ENCODE measurements around the gene SORBS2.
"Not testable (repeated sequence)": the region's sequence is repeated elsewhere in the genome, so short reads cannot be mapped to it uniquely, and the experiment has no call there.

The SORBS2 gene

GRCh38 chr4:185735866-185736400, 76.1 kb downstream of the SORBS2 start:
- DNase-seq: no peak

- no peak for DNase-seq
Measured at GRCh38 chr4:185734930-185735329, 77.1 kb downstream of the SORBS2 start.

GRCh38 chr4:185734214-185734613, 77.8 kb downstream of the SORBS2 start:
- no peak for DNase-seq

GRCh38 chr4:185730849-185731608, 81.0 kb downstream of the SORBS2 start:
- DNase-seq: no peak

GRCh38 chr4:185730387-185730786, 81.6 kb downstream of the SORBS2 start:
- no peak for DNase-seq

- no peak for DNase-seq
Measured at GRCh38 chr4:185729391-185729804, 82.6 kb downstream of the SORBS2 start.

- no peak for DNase-seq
Measured at GRCh38 chr4:185728893-185729292, 83.1 kb downstream of the SORBS2 start.

- DNase-seq: no peak
Measured at GRCh38 chr4:185726931-185727330, 85.1 kb downstream of the SORBS2 start.

- no peak for DNase-seq
Measured at GRCh38 chr4:185723631-185724260, 88.2 kb downstream of the SORBS2 start.

- DNase-seq: no peak
Measured at GRCh38 chr4:185722029-185722316, 90.0 kb downstream of the SORBS2 start.

- DNase-seq: no peak
Measured at GRCh38 chr4:185721190-185722028, 90.6 kb downstream of the SORBS2 start.

GRCh38 chr4:185719500-185719858, 92.5 kb downstream of the SORBS2 start:
- no peak for DNase-seq

- no peak for DNase-seq
Measured at GRCh38 chr4:185718578-185719499, 93.2 kb downstream of the SORBS2 start.

GRCh38 chr4:185717377-185717741, 94.6 kb downstream of the SORBS2 start:
- DNase-seq: no peak

GRCh38 chr4:185716577-185717376, 95.2 kb downstream of the SORBS2 start:
- DNase-seq: no peak

GRCh38 chr4:185716141-185716551, 95.8 kb downstream of the SORBS2 start:
- no peak for DNase-seq

GRCh38 chr4:185714524-185714923, 97.5 kb downstream of the SORBS2 start:
- DNase-seq: not testable (repeated sequence)

GRCh38 chr4:185713731-185714130, 98.3 kb downstream of the SORBS2 start:
- DNase-seq: no peak

GRCh38 chr4:185713272-185713671, 98.7 kb downstream of the SORBS2 start:
- DNase-seq: no peak

GRCh38 chr4:185712350-185713024, 99.5 kb downstream of the SORBS2 start:
- DNase-seq: no peak

GRCh38 chr4:185711726-185712125, 100.3 kb downstream of the SORBS2 start:
- DNase-seq: no peak

Data from DMS 273 treated with DMSO at 0.1 percent for 48 hours (cell line).